Brain pericyte (primary cell): Measurements from ENCODE around the gene VRTN.
A peak's percentile ranks its signal among the peaks of the same experiment; 100 is the strongest.
"Not testable (repeated sequence)": the region's sequence is repeated elsewhere in the genome, so short reads cannot be mapped to it uniquely, and the experiment has no call there.

ENCODE experiments used
- DNase-seq: peaks from one replicate; pipeline ENCODE4 v3.0.0-alpha.2; 2012; ENCODE audit warnings: low read depth, low spot score

Gene VRTN

DNA sequence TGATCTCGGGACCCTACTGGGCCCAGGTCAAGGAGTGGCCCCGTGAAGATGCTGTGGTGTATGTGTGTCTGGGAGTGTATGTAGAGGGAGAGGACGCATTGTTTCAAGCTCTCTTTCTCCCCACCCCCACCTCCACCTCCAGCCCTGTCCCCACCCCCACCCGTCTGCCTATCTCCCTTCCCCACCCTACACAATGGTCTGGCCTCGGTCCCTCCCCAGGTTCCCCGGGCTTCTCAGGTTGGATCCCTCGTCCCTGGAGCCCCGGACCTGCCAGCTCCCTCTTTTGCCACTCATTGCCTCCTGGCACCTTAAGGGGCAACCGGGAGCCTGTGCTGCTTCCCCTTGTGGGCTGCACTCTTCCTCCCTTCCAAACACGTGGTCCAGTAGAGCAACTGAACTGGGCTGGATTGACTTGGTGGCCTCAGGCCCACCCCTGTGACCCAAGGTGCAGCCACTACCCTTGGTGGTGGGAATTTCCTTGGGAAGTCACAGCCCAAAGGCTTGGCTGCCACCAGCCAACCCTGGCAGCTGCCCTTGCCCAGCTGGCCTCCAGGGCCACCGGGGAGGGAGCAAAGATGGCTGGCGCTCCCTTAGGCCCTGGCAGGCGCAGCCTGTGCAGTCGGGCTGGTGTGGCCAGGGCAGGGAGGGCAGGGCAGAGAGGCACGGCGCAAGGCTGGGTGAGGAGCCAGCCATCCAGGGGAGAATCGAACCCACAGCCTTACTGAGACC is 628 bp downstream of the VRTN start:
- DNase-seq, result no peak

DNA sequence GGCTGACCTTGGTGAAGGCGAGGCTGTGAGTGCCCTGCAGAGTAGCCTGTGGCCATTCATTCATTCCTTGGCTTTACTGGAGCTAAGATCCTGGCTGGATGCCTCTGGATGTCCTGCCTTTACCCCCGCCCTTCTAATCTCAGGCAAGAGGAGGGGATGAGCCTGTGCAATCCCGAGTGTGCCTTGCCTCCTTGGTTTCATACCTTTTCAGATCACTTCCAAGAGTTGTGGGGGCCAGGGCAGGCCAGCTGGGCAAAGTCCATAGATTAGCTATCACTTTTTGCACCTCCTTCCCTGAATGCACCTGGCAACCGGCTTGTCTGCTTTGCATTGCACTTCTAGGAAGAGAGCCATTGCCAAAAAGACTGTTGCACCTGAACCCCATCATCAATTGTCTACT is 1.5 kb downstream of the VRTN start:
- no peak for DNase-seq

DNA sequence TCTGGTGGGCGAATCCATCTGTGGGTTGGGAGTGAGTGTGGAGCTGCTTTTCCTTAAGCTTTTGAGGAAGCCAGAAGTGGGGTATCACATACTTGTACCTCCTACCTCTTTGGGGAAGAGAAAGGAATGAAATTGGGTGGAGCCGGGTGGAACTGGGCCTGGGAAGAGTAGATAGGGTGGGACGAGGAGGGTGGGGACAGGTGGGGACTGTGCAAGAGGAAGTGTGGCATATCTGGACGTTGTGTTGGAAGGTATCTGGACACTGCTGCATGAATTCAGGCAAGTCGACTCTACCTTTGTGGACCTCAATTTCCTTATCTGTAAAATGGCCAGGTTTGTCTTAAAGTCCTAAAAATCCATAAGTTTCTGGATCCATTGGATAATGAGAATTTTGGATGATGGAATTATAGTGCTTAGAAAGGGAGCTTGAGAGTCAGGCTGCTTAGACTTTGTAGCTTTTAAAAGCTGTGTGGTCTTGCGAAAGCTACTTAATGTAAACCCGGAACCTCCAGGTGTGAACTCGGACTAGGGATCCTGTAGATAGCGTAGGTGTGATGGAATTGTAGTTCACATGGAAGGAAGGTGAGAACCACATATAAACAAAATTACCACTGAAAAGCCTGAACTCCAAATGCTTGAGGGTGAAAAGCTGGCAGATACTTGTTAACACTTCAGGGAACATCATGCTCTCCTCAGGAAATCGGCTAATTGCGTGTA is 2.1 kb downstream of the VRTN start:
- no peak for DNase-seq

DNA sequence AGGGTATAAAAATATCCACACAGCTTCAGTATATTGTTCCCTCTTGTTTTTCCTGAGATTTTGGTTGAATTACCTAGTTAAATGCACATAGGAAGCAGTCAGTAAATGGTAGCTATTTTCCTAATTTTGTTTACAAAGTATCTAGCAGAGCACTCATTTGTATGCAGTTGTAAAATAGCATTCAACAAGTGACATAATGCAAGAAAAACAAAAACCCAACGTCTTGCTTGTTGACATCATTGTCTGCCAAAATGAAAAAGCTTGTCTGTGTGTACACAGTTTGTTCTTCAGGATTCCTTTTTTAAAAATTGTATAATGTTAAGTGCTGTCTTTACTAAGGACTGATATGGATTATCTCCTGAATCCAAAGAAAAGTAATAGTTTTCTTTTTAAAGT is 2.7 kb downstream of the VRTN start:
- no peak for DNase-seq

DNA sequence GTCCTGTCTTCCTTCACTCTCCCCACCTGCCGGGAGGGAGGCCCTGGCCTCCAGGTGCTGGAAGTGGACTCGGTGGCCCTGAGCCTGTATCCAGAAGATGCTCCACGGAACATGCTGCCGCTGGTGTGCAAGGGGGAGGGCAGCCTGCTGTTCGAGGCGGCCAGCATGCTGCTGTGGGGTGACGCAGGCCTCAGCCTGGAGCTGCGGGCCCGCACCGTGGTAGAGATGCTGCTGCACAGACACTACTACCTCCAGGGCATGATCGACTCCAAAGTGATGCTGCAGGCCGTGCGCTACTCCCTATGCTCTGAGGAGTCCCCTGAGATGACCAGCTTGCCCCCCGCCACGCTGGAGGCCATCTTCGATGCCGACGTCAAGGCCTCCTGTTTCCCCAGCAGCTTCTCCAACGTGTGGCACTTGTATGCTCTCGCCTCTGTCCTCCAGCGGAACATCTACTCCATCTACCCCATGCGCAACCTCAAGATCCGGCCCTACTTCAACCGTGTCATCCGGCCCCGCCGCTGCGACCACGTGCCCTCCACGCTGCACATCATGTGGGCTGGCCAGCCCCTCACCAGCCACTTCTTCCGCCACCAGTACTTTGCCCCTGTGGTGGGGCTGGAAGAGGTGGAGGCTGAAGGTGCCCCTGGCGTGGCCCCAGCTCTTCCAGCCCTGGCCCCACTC is 8.8 kb downstream of the VRTN start:
- no peak for DNase-seq

DNA sequence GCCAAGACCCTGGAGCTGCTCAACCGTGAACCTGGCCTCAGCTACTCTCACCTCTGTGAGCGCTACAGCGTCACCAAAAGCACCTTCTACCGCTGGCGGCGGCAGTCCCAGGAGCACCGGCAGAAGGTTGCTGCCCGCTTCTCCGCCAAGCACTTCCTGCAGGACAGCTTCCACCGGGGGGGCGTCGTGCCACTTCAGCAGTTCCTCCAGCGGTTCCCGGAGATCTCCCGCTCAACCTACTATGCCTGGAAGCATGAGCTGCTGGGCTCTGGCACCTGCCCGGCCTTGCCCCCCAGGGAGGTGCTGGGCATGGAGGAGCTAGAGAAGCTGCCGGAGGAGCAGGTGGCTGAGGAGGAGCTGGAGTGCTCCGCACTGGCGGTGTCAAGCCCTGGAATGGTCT is 9.3 kb downstream of the VRTN start:
- DNase-seq, result no peak

DNA sequence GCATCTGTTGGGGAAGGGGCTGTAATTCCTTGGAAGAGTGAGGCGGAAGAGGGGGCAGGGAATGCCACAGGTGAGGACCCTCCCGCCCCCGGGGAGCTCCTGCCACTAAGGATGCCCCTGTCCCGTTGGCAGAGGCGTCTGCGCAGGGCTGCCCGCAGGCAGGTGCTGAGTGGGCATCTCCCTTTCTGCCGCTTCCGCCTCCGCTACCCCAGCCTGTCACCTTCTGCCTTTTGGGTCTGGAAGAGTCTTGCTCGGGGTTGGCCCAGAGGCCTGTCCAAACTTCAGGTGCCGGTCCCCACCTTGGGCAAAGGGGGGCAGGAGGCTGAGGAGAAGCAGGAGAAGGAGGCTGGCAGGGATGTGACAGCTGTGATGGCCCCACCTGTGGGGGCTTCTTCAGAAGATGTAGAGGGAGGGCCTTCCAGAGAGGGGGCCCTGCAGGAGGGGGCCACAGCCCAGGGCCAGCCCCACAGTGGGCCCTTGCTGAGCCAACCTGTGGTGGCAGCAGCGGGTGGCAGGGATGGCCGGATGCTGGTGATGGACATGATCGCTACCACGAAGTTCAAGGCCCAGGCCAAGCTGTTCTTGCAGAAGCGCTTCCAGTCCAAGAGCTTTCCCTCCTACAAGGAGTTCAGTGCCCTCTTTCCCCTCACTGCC is 10.0 kb downstream of the VRTN start:
- no peak for DNase-seq

DNA sequence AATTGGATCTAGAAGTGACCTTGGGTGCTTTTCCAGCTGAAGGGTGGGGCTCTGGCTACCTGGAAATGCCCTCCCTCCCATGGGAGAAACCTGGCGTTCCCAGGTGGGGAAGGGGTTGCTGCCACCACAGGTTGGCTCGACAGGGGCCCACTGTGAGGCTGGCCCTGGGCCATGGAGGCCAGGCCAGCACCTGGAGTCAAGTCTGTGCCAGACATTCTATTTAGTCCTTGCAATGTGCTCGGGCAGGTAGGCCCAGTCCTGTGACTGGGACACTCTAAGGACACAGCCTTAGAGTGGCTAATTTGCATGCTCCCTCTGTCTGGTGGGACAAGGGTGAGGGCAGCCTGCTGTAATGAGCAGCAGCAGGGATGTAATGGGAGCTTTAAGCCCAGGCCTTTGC is 11.9 kb downstream of the VRTN start:
- no peak for DNase-seq

DNA sequence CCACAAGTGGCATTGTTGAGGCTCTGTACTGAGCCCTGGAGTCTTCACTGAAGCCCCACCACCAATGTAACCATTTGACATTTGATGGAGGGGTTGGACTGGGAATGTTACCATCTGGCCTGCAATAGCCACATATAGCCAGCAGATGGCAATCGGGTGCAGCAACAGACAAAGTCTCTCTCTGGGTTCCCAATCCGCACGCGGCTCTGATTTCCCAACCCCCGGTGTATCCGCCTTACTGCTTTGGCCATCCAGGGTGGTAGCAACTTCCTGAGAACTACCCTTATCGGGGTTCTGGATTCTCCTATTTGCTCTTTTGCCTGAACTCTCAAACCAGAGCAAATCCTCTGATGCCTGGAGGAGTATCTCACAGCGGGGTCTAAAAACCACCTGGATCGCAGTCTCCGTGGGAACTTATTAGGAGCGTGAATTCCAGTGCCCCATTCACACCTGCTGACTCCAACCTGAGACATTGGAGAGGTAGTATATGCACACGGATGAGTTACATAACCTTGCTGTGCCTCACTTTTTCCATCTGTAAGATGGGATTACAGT is 14.2 kb downstream of the VRTN start:
- DNase-seq, result peak; percentile 8

DNA sequence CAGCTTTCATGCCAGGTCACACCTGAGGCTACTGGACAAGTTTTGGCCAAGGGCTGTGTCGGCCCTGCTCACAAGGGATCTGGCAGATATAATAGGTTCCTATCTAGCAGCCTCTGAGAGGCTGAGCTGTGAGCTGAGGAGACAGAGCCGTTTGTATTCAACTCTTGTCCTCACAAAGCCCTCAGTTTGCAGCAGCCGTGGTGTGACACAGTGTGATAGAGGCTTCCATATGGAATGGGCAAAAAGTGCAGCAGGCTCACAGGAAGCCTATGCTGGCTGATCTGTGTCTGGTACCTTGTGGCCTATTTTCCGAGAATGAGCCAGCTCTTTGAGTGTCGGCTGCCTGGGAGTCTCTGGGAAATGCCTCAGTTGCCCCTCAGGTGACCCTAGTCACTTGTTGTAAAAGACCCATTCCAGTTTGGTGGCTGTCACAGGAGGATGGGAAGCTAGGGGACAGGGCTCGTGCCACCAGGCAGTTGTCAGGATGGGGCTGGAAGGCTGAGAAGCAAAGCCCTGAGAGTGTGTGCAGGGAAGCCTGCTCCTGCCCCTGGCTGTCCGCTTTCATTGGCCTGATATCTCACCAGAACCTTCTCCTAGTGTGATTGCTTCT is 16.1 kb downstream of the VRTN start:
- DNase-seq, result no peak

DNA sequence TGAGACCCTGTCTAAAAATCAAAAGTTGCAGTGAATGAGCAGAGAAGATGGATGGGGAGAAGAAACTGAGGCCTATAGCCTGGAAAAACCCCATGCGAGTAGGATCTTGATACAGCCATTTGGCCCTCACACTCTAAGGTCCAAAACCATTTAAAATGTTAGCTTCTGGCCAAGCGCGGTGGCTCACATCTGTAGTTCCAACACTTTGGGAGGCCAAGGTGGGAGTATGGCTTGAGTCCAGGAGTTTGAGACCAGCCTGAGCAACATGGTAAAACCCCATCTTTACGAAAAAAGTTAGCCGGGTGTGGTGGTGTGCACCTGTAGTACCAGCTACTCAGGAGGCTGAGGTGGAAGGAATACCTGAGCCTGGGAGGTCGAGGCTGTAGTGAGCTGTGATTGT is 19.8 kb downstream of the VRTN start:
- no peak for DNase-seq

DNA sequence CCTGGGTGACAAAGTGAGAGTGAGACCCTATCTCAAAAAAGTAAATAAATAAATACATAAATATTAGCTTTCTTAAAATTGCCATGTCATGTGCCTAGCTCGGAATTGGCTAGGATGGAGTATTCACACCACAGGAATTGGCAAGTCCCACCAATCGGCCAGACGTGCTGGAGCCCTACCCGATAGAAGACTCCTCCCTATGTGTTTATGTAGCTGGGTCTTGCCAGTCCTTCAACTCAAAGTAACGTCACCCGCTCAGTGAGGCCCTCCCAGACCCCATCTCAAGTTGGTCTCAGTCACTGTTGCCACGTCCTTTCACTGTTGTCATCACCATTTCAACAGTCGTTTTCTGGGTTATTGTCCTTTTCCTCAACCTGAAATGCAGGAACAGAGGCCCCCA is 20.2 kb downstream of the VRTN start:
- DNase-seq, result no peak

DNA sequence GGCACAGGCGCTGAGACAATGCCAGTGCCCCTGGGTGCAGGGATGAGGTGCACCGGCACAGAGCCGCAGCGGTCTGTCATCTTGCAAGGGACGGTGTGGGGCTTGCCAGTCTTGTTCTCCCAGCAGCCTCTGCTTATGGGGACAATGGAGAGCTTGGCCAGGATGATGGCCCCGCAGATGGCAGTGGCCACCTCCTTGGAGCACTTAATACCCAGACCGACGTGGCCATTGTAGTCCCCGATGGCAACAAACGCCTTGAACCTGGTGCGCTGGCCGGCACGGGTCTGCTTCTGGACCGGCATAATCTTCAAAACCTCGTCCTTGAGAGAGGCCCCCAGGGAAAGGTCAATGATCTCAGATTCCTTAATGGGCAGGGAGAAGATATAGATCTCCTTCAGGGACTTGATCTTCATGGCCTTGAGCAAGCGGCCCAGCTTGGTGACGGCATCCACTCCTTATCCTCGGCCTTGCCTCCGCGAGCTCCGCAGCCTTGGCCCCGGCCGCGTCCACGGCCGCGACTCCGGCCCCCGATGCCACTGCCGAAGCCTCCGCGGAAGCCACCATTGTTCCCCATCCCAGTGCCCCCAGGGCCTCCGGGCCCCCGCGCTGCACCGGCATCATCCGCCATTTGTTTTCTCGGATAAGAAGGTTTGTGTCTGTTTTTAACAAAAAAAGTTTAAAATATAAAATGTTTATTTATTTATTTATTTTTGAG is 29.9 kb downstream of the VRTN start:
- DNase-seq, result no peak

DNA sequence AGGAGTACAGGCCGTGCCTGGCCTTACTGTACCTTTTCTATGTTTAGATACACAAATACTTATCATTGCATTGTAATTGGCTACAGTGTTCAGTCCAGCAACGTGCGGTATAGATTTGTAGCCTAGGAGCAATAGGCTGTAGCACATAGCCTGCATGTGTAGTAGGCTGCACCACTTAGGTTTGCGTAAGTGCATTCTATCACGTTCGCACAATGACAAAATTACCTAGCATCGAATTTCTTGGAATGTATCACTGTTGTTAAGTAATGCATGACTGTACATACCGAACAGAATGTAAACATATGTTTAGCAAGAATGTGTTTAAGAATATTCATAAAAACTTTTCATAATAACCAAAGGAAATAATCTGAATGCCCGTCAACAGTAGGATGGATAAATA is 31.9 kb downstream of the VRTN start:
- no peak for DNase-seq

DNA sequence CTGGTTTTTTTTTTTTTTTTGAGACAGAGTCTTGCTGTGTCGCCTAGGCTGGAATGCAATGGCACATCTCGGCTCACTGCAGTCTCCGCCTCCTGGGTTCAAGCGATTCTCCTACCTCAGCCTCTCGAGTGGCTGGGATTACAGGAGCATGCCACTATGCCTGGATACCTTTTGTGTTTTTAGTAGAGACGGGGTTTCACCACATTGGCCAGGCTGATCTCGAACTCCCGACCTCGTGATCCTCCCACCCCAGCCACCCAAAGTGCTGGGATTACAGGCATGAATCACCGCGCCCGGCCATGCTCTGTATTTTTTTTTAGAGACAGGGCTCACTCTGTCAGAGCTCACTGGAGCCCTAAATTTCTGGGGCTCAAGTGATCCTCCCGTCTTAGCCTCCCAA is 32.6 kb downstream of the VRTN start:
- DNase-seq, result no peak

DNA sequence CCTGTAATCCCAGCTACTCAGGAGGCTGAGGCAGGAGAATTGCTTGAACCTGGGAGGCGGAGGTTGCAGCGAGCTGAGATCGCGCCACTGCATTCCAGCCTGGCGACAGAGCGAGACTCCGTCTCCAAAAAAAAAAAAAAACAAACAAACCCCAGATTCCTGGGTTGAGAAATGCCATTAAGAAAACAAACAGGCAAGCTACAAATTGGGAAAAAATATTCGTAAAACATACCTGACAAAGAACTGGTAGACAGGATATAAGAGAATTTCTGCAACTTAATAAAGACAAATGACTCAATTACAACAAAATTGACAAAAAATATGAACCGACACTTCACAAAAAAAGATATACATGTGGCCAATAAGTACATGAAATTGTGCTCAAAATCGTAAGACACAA is 33.3 kb downstream of the VRTN start:
- not testable (repeated sequence) for DNase-seq

DNA sequence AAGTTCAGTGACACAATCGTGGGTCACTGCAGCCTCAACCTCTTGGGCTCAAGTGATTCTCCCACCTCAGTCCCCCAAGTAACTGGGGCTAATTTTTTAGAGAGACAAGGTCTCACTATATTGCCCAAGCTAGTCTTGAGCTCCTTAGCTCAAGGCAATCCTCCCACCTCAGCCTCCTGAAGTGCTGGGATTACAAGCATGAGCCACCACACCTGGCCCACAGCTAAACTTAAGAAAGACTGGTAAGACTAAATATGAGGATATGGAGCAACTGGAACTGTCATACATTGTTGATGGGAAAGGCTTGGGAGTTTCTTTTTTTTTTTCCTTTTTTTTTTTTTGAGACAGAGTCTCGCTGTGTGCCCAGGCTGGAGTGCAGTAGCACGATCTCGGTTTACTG is 34.0 kb downstream of the VRTN start:
- DNase-seq, result no peak

DNA sequence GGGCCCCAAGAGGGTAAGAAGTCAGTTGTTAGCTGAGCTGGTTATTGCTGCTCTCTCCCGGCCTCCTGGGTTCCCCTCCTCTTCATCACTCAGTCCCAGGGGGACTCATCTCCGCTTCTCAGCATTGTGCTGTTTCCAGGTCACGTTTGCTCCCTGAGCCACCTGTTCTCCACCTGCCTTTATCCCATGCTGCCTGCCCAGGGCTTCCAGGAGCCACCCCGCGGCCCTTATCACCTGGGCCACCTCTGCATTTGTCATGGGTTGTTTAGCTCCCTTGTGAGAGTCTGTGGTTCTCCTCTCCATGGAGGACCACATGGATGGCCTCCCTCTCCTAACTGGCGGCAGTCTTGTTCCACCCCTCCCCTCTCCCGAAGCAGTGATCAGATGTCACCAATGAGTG is 41.7 kb downstream of the VRTN start:
- no peak for DNase-seq

DNA sequence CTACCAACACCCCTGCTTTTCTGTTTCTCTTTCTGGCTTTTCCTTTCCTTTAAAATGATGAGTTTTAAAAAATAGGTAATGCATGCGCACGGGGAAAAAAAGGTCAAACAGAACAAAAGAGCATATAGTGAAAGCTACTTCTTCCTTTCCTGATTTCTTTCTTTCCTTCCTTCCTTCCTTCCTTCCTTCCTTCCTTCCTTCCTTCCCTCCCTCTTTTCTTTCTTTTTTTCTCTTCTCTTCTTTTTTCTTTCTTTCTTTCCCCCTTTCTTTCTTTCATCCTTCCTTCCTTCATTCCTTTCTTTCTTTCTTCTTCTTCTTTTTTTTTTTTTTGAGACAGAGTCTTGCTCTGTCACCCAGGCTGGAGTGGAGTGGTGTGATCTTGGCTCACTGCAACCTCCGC is 42.2 kb downstream of the VRTN start:
- DNase-seq, result not testable (repeated sequence)

DNA sequence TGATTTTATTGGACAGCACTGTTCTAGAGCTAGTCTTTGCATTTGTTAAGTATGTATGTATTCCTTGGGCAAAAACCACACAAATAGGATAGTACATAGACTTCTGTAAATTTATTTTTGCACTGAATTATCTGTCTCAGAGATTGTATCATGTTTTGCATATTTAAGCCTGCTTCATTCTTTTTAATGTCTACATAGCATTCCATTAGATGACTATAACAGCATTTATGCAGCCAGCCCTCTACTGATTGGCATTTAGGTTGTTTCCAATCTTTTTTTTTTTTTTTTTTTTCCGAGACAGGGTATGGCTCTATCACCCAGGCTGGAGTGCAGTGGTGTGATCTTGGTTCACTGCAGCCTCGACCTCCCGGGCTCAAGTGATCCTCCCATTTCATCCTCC is 43.2 kb downstream of the VRTN start:
- DNase-seq, result no peak
